Ovary (tissue), 3 donors: ENCODE data around the gene DNAJC25.

Source experiments
- EP300 ChIP-seq: sonication (generic); formaldehyde crosslinking; IDR thresholded peaks from one replicate; pipeline ENCODE4 v1.6.1; 2017; ENCODE audit warnings: antibody characterized with exemption
- POLR2A ChIP-seq: fragments of 450-650 bp; IDR thresholded peaks from one replicate; pipeline ENCODE4 v1.6.1; 2017; ENCODE audit warnings: antibody characterized with exemption, mild to moderate bottlenecking, moderate library complexity
- TF ChIP-seq, protein P1 (sequence below), 3 donors: fragments of 450-650 bp in 2 of 3; fragments of 200-600 bp in 1 of 3; IDR thresholded peaks; one replicate each; pipeline versions ENCODE4 v1.5.1 to v1.8.0; 2016 to 2022; ENCODE audit warnings: antibody characterized with exemption in 3 of 3, mild to moderate bottlenecking in 1 of 3
- donor health status: DM: no; HTN: no; CAD: no.

DNA sequence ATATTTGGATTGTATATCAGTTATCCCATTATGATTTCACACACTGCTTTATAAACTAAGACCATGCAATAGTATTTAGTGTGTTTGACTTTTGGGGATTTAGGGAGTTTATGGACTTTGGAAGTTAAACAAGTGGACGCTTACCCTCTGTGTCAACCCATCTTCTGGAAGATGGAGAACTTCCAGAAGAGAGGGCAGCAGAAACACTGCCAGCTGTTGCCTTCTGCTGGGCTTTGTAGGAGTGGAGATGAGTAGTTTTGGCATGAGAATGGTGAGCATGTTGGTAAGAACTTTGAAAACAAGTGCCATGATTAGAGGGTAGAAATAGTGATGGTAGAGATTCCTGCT lies 2.2 kb downstream of the DNAJC25 start:
- TF ChIP-seq, protein P1, sequence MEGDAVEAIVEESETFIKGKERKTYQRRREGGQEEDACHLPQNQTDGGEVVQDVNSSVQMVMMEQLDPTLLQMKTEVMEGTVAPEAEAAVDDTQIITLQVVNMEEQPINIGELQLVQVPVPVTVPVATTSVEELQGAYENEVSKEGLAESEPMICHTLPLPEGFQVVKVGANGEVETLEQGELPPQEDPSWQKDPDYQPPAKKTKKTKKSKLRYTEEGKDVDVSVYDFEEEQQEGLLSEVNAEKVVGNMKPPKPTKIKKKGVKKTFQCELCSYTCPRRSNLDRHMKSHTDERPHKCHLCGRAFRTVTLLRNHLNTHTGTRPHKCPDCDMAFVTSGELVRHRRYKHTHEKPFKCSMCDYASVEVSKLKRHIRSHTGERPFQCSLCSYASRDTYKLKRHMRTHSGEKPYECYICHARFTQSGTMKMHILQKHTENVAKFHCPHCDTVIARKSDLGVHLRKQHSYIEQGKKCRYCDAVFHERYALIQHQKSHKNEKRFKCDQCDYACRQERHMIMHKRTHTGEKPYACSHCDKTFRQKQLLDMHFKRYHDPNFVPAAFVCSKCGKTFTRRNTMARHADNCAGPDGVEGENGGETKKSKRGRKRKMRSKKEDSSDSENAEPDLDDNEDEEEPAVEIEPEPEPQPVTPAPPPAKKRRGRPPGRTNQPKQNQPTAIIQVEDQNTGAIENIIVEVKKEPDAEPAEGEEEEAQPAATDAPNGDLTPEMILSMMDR (IDR thresholded peaks at IDR 0.05): no peak
- TF ChIP-seq EP300 (no peak), POLR2A (no peak)
